Activated CD8-positive, alpha-beta memory T cell treated with anti-CD3 and anti-CD28 coated beads for 24 hours (primary cell): ENCODE data around the gene PRKAG3.

Source experiments
- DNase-seq: peaks from one replicate; pipeline ENCODE4 v3.0.0-alpha.2; 2020

PRKAG3 gene

GRCh38 chr2:218812861-218813260 is 18.7 kb downstream of the PRKAG3 start:
- no peak for DNase-seq

- DNase-seq: no peak
These were observed 19.3 kb downstream of the PRKAG3 start for GRCh38 chr2:218812096-218812815.

GRCh38 chr2:218811382-218811781 is 20.2 kb downstream of the PRKAG3 start:
- no peak for DNase-seq

GRCh38 chr2:218810256-218810655 is 21.3 kb downstream of the PRKAG3 start:
- DNase-seq: no peak

- no peak for DNase-seq
These were observed 22.1 kb downstream of the PRKAG3 start for GRCh38 chr2:218809515-218809914.

- DNase-seq: no peak
These were observed 24.0 kb downstream of the PRKAG3 start for GRCh38 chr2:218807626-218808025.

- no peak for DNase-seq
These were observed 25.1 kb downstream of the PRKAG3 start for GRCh38 chr2:218806346-218806978.

- DNase-seq: no peak
These were observed 26.0 kb downstream of the PRKAG3 start for GRCh38 chr2:218805627-218806026.

- DNase-seq: no peak
These were observed 26.8 kb downstream of the PRKAG3 start for GRCh38 chr2:218804817-218805216.

GRCh38 chr2:218802386-218802994 is 29.1 kb downstream of the PRKAG3 start:
- DNase-seq: no peak

GRCh38 chr2:218799990-218800389 is 31.6 kb downstream of the PRKAG3 start:
- DNase-seq: no peak

GRCh38 chr2:218798767-218799504 is 32.7 kb downstream of the PRKAG3 start:
- DNase-seq: peak; percentile 41

GRCh38 chr2:218796691-218797090 is 34.9 kb downstream of the PRKAG3 start:
- DNase-seq: no peak

- DNase-seq: no peak
These were observed 39.2 kb downstream of the PRKAG3 start for GRCh38 chr2:218792433-218792832.

GRCh38 chr2:218788529-218789255 is 42.9 kb downstream of the PRKAG3 start:
- DNase-seq: no peak

GRCh38 chr2:218786133-218786532 is 45.5 kb downstream of the PRKAG3 start:
- DNase-seq: no peak

GRCh38 chr2:218785103-218785502 is 46.5 kb downstream of the PRKAG3 start:
- no peak for DNase-seq

GRCh38 chr2:218783688-218784087 is 47.9 kb downstream of the PRKAG3 start:
- DNase-seq: no peak

- no peak for DNase-seq
These were observed 49.1 kb downstream of the PRKAG3 start for GRCh38 chr2:218782528-218782844.

- no peak for DNase-seq
These were observed 49.7 kb downstream of the PRKAG3 start, which contains the start of gene CYP27A1 for GRCh38 chr2:218781691-218782527. CYP27A1 (plus strand) TSS chr2:218782147; CDS start chr2:218782183, 36 bp downstream.

- no peak for DNase-seq
These were observed 50.5 kb downstream of the PRKAG3 start for GRCh38 chr2:218780851-218781690.
